Measurements from ENCODE around the gene CXXC5.

The CXXC5 gene

DNA sequence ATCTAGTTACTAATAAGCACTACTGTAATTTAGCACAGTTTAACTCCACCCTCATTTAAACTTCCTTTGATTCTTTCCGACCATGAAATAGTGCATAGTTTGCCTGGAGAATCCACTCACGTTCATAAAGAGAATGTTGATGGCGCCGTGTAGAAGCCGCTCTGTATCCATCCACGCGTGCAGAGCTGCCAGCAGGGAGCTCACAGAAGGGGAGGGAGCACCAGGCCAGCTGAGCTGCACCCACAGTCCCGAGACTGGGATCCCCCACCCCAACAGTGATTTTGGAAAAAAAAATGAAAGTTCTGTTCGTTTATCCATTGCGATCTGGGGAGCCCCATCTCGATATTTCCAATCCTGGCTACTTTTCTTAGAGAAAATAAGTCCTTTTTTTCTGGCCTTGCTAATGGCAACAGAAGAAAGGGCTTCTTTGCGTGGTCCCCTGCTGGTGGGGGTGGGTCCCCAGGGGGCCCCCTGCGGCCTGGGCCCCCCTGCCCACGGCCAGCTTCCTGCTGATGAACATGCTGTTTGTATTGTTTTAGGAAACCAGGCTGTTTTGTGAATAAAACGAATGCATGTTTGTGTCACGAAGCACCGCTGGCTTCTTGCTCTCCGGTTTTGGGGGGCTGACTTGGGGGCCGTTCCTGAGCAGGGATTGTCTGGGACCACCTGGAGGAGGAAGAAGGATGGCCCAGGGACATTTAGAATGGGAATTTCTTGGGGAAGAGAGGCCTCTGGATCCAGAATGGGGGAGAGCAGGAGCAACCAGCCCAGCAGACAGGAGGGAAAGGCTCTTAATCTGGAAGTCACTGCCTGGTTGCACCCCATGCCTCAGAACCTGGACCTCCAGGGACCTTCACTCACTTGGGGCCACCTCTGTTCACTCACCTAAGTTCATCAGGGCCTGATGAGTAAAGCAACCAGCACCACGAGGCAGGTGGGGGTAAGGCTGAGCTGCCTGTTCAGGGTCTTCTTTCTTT, 35.4 kb downstream of the CXXC5 start:
- DNase-seq = no peak

DNA sequence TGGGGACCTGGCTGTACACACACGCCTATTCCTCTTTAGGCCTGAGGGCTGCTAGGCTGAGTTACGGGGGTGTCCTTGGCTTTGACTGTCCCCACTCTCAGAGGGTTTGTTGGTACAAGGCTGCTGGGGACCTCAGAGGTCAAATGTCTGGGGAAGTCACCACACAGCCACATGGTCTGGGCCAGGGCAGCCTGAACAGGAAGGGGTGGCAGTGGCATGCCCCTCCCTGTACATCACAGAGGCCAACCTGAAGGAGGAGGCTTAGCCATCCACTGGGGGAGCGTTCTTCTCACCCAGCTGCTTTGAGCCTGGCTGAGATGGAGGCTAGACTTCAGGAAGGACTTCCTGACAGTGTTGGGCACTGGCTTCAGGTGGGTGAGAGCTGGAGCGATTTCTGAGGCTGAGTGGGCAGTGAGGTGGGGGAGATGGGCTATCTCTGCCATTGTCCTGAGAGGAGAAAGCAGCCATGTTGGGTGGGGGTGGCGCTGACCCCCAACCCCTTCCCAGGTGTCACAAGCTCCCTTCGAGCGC, 36.3 kb downstream of the CXXC5 start:
- no peak for DNase-seq

DNA sequence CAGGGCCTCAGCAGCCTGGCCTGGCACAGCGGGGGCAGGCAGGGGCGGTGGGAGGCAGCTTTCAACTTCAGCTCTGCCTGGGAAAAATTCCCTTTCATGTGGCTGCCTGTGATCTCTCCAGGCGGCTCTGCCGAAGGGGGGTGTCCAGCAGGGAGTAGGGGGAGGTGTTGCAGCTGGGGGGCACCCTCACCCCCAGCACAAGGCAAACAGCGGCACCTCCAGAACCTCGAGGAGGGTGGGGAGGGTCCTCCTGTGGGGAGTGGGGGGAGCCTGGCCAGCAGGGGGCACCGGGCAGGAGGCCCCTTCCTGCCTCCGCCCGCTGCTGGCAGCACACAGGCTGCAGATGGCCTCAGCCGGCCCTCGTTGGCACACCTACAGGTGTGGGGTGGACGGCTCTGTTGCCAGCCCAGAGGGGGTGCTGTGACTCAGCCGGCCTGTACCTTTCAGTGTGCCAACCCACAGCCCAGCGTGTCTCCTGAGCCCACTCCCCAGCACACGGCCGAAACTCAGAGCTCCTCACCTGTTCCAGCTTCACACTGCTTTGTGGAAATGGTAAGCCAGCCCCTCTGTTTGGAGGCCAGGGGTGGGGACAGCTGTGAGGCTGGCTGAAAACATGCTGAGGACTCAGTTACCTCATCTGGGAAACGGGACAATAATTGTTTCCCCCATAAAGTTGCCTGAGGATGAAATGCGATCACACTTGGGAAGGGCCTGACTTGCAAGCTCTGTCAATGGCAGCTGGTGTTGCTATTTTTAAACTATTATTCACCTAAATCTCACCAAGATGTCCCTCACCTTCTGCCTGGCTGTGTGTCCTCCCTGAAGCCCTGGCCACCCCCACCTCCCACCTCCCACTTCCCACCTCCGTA, 37.0 kb downstream of the CXXC5 start:
- no peak for DNase-seq

DNA sequence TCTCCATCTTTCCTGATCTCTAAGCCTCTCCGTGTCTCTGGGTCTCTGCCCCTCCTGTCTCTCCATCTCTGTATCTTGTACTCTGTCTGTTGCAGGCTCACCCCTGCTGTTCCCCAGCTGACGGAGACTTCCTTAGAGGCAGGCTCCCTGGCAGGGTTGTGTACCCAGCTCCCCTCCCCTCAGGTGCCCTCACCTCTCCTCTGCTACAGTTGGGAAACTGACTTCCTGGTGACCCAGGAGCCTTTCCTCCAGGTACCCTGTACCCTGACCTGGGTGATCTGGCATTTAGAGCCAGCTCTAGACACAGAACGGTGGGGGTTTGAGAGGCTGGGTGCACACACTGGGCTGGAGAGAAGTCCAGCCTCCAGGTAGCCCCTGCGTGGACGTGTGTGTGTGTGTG, 37.7 kb downstream of the CXXC5 start:
- DNase-seq = no peak

DNA sequence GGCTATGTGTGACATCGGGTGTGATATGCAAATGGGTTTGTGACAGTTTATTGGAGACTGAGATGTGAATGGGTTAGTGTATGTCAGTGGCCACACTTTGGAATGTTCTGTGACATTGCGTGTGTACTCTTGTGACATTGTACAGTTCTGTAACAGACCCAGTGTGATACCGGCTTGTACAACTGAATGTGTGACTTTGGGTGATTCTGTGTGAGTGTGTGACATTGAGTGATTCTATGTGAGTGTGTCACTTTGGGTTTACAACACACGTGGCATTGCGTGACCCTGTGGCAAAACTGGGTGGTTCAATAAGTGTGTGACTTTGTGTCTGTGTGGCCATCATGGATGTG, 38.2 kb downstream of the CXXC5 start:
- no peak for DNase-seq

DNA sequence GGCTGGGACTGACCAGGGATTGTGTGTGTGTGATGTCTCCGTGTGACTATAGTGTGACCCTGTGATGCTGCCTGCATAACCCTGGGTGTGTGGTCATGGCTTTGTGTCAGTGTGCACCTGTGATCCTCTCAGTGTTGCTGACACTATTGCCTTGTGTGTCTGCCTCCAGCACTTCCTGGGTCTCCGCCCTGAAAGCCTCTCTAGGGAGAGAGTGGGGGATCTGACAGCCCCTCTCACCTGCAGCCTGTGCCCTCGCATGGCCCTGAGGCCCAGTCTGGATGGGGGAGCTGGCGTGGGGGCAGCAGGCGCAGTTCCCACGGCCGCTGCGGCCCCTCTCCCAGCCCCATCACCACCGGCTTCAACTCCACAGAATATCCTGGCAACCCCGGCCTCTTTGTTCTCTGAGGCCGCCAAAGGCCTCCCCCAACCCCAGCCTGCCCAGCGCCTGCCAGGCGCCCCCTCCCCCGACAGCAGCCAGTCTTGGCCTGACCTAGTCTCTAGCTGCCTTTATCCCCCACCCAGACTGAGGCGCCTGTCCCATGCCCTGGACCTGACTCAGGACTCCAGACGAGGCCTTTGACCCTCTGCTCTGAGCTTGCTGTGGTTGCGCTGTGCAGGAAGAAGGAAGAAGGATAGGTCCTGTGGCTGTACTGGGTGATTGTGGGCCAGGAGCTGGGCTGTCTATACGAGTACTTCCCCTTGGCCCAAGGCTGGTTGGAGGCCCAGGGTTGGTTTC, 38.7 kb downstream of the CXXC5 start:
- DNase-seq = no peak

DNA sequence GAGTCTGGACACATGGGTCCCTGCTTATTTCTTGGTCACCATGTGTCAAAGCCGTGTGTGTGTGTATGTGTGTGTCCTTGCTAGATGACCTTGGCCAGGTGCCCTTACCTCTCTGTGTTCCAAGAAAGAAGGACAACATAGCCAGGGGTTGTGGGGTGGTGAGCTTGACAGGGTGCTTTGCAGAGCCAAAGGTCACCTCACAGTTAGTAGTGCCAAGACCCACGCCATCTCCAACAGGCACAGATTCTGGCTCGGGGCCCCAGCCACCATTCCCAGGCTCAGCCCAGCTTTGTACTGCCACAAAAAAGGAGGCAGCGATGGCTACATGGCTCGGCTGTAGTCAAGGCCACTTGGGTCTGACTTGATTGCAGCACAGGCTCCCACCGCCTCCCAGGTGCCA, 39.5 kb downstream of the CXXC5 start:
- no peak for DNase-seq

DNA sequence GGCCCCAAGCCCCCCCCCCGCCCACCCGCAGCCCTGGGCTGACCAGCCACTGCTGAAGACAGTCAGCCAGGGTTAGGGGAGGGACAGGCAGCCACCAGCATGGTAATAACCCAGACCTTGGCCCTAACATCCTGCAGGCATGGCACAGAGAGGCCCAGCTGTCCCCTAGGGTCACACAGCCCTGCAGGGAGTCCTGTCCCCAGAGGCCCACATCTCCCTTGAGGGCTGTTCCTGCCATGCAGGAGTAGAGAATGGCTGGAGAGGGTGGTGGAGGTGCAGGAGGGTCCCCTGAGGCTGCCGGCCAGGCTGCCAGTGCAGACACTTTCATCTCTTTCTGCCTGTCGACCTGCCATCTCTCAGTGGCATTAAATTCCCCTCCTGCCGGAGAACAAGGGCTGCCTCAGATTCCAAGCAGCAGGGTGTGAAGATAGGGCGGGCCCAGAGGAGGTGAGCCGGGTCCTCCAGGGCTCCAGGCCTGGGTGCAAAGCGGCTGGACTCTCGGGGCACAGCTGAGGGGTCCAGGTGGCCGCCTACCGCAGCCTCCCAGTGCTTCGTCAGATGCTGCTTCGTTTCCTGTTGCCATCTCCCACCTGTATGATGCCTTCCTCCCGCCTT, 40.0 kb downstream of the CXXC5 start:
- no peak for DNase-seq

DNA sequence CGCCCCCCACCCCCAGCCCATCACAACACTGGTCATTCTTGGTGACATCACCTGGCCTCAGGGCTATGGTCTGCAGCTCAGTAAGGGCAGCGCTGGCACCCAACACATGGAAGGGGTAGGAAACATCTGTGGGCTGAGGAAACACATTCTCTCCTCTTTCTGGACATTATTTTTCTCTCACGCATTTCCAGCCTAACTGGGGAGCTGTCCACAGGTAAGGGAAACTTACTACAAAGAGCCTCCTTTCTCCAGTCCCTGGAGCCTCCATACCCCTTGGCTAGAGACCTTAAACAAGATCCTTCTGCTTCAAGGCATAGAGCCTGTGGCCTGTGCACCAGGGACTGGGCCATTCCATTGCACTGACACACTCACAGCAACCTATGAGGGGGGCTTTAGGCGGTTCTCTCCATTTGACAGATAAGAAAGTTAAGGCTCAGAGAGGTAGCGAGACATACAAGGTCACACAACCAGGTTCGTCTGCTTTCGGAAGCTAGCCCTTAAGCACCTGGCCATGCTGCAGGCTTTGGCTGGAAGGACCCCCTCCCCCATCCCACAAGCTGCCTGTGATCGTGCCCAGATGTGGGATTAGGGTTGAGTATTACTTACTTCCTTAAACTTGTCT, 40.7 kb downstream of the CXXC5 start:
- no peak for DNase-seq

DNA sequence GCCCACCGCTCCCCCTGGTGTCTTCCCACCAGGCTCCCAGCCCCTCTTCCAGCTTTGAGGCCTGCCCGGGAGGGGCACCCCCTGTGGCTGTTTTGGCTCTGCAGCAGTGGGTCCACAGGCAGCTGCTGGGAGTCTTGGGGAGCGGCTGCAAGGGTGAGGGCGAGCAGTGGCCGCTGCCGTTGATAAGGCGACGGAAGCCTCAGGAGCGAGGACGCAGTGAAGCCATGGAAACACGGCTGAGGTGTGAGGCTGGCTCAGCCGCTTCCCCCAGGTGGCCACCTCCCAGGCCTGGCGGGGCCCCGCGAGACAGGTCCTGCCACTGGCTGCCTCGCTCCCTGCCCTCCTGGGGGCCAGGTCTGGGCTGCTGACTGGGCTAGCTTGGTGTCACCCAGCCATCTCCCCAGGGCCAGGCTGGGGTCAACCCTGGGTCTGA, 41.5 kb downstream of the CXXC5 start:
- DNase-seq = no peak

DNA sequence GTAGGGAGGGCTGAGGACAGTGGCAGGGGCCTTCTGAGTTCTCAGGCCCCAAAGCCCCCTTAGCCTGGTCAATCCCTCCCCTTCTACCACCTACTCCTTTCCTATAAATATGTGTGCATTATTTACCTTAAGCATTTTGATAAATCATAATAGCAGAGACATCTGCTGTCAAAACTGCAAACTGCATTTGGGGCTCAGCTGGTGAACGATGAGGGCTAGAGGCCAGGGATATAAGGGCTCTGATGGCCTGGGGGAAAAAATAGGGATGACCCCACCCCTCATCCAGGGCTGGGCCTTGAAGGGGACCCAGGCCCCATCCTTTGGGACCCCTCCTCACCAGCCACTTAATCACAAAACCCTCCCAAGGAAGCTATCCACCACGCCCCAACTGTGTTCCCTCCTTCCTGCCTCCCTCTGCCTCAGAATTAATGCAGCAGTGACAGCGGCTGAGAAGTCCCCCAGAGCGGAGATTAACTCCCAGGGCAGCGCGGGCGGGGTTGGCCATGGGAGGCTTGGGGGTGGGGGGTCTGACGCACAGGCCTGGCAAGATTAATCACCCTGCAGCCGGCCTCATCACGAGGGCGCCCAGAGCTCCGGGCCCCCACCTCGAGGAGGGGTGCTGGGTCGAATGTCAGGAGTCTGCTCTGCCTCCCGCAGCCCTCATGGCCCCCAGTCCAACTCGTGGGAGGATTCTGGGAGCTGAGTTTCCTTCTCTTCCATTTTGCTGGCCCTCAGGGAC, 42.1 kb downstream of the CXXC5 start:
- DNase-seq = no peak

DNA sequence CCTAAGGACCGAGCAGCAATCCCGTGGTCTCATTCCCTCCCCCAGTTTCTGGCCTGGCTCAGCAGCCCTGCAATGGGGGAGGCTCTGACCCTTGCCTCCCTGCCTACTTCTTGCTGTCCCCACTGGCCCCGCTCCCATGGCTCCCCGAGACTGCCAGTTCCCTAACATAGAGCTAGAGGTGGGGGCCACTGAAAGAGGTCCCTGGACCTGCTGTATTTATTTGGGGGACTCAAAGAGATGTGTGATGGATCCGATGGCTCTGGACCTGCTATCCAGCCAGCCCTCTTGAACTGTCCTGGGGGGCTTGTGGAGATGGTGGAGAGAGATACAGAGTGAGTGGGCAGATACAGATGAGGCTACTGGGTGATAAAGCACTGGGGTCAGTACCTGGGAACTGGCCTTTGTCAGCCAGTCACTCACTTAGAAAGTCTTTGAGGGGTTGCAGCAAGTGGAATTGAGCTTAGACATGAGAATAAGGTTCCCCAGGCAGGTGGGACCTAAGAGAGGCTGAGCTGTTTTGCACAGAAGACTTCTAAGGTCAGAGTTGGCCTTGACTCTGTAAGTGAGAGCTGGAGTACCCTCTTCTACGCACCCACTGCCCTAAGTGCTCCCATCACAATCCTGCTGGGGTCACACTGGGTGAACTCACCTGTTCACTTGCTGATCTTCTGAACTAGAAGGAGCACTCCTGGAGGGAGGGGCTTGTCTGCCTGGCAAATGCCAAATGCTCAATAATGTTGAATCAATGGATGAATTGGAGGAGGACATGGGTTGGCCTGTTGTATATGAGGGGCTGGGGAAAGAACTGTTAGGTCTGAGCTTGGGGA, 42.9 kb downstream of the CXXC5 start:
- no peak for DNase-seq

DNA sequence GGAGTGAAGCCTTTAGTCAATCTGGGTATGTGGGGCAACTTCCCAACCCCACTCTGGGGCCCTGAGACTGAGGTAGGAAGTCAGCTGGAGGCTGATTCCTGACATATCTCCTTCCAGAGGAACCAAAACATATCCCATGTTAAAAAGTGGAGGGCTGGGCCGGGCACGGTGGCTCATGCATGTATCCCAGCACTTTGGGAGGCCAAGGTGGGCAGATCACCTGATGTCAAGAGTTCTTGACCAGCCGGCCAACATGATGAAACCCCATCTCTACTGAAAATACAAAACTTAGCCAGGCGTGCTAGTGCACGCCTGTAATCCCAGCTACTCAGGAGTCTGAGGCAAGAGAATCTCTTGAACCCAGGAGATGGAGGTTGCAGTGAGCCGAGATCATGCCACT, 44.0 kb downstream of the CXXC5 start:
- no peak for DNase-seq

DNA sequence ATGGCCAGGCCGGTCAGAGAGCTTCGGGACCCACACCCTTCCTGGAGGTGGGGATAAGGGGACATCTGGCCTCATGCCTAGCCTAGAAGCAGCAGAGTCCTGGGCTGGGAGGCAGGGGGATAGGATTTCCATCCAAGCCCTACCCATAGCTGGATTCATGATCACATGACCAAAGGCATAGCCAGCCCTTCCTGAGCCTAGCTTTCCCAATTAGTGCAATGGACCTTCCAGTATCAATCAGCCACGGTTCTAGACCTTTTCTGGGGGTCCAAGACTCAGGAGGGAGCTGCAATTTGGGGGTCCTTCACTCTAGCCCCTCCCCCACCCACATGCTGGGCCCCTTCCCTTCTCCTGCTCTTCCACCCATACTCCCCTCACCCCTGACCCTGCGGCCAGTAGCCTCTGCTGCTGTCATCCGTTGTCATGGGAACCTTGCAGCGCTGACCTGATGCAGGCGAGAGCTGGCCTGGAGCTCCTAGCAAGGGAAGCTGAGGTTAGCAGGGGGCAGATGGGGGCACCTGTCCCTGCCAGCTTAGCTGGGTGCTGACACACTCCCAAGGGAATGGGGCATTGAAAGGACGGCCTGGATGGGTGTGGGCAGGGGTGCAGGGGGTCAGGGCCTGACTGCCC, 44.6 kb downstream of the CXXC5 start:
- DNase-seq = no peak

DNA sequence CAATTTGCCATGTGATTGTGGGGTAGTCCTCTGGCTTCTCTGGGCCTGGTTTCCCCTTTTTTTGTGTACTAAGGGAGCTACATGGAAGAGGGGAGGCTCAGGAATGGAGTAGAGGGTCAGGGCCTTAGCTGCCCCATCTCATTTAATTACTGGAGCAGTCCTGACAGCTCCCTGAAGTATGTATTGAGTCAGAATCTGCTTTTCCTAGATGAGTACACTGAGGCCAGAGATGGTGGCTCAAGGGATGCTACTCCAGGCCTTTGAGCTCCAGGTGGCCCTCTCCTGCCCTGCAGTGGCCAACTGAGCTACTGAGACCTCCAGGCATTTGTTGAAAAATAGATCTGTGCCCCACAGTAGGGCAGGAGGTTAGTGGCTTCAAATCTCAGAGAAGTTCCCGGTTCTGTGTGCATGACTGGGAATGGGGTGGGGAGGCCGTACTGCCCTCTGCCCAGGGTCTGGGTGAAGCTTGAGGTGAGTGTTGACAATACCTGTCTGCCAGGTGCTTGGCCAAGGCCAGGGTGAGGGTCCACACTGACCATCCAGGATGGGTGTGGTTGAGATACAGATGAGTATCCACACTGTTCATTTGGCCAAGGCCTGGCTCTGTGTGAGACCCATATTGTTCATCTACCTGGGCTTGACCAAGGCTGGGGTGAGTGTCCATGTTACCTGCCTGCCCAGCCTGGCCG, 45.7 kb downstream of the CXXC5 start:
- DNase-seq = no peak

DNA sequence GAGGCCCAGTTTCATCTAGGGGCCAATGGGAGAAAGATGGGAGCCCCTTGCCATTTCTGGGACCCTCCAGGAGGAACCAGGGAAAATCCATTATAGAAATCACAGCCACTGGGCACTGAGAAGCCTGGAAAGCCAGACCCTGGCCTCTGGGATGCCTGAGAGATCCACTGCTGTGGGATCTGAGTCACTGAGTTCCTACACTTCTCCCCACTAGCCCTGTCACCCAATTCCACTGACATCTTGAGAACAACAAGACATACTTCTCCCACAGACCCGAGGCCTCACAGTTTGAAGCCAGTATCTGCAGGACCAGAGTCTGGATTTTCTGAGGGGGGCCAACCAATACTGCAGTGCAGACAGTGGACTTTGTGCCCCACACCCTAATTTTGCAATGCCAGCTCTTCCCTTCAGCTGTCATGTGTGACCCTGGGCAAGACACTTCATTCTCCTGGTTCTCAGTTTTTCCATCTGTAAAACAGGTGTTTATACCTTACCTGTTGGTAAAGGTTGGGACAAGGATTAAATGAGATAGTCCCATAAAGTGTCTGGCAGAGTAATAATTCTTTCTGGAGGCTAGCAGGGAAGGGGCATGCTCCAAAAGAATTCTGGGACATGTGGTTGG, 46.5 kb downstream of the CXXC5 start:
- DNase-seq = no peak

DNA sequence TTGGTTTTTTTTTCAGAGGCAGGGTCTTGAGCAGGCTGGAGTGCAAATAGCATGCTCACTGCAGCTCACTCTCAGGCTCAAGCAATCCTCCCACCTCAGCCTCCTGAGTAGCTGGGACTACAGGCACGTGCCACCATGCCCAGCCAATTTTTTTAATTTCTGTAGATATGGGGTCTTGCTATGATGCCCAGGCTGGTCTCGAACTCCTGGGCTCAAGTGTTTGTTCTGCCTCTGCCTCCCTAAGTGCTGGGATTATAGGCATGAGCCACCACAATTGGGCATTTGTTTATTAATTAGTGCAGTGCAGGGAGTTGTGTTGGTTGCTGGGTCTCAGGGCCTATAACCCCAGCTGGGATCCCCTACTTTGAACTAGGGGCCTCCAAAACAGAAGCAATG, 47.0 kb downstream of the CXXC5 start:
- no peak for DNase-seq

DNA sequence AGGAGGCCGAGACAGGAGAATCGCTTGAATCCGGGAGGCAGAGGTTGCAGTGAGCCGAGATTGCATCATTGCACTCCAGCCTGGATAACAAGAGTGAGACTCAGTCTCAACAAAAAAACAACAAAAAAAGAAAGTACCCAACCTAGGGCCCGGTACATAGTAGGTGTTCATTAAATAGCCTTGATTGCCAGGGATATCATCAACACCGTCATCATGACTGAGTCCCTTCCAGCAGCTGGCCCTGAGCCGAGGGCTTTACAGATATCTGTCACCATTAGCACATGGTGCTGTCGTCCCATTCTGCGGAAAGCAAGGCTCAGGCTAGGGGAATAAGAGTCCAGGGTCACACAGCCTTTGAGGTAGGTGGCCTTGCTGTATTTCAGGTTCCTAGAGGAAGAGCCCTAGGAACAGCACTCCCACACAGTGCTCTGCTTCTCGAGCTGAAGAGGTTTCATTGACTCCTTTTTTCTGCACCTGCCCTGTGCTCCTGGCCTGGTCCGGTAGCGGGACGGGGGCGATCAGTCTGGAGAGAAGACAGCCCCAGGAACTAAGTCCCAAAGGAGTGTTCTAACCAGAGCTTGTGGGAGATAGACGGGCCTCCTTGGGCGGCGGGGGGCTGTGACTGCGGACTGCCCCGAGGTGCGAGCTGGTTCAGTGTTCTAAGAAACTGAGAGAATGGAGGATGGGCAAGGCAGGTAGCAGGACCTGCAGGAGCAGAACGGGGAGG, 48.2 kb downstream of the CXXC5 start:
- DNase-seq = no peak
